Stimulated activated CD4-positive, alpha-beta T cell treated with anti-CD3 and anti-CD28 coated beads, Interleukin-12 subunit alpha, Interleukin-12 subunit beta, amount 100 ng/mL, for 4 hours (primary cell): Measurements from ENCODE around the gene NID2.

Experiments
- DNase-seq: peaks from one replicate; pipeline ENCODE4 v3.0.0-alpha.2; 2020

The NID2 gene

DNA sequence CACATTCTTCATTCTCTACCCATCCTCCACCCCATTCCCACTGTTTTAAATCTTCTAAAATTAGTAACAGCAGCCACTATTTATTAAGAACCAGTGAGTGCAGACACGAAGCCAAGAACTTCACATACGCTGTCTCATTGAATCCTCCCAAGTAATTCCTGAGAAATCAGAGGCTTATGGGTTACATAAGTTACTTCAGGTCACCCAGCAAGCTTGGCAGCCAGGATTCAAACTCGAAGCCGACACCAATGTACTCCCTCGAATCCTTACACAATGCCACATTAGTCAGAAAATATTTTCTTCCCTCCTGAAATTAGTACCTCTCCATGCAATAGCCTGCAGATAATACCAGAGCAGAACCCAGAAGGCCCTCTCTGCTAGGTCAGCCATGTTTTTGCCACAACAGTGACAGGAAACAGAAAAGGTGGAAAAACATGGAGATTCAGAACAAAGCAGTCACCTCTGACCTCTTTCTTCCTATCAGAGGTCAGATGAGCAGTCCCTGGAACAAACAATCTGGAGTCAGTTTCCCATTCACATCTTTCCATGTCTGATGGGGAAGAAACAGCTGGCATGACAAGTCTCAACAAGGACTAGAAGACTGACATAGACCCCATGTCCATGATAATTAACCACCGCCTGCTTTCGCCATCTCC is 16.4 kb downstream of the NID2 start:
- no peak for DNase-seq

- no peak for DNase-seq
Observed at GRCh38 chr14:52051871-52052270, 17.0 kb downstream of the NID2 start.

- no peak for DNase-seq
Observed at GRCh38 chr14:52051251-52051650, 17.6 kb downstream of the NID2 start.

DNA sequence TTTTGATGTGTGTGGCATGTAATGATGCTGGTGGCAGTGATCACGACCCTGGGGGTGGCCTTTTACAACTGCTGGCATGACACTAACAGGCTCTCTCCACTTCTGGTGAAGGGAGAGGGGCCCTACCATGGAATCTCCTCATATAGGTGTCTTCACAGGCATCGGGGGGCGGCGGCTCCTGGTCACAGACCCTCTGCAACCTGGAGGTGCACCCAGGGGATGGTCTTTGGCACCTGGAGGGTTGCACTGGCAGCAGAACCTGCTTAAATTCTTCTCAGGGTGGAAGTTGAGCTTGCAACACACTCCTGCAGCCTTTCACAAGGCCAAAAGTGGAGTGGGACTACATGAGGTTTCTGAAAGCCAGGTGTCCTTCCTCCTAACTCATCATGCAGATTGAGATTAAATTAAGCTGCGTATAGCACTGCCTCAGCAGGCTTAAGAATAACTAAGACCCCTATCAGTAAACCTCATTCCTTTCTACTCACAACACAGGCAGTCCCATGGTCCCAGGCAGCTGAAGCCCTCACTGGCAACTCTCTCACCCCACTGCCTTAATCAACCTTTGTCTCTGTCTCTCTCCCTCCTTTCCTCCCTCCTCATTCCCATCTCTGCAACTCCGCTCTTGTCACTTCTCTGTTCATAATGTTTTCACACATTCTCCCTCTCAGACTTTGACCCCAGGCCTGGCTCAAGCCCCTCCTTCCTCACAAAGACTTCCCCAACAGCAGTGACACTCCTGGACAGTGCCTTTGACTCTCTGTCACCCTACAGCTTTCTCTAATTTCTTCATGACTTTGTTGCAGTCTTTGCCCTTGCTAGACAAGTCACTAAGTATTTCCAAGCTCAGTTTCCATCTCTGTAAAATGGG is 18.9 kb downstream of the NID2 start:
- DNase-seq: no peak

- DNase-seq: no peak
Observed at GRCh38 chr14:52049271-52049670, 19.6 kb downstream of the NID2 start.

GRCh38 chr14:52048641-52049204 is 20.1 kb downstream of the NID2 start:
- no peak for DNase-seq

DNA sequence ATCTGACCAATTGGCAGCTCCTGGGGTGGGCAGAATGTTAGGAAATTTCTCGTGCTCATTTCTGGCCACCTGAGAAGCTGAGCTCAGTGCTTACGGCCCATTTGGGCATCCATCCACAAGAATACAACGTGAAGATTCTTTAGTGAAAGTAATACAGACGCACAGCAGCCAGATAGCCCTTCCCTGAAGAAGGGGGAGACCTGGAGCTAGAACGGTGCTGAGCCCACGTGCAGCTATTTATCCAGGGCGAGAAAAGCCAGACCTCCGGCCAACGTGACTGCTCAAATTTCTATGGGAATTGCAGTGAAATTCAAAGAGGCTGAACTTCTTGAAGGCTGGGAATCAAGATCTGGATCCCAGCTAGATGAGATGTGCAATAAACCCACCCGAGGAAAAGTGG is 20.7 kb downstream of the NID2 start:
- no peak for DNase-seq

DNA sequence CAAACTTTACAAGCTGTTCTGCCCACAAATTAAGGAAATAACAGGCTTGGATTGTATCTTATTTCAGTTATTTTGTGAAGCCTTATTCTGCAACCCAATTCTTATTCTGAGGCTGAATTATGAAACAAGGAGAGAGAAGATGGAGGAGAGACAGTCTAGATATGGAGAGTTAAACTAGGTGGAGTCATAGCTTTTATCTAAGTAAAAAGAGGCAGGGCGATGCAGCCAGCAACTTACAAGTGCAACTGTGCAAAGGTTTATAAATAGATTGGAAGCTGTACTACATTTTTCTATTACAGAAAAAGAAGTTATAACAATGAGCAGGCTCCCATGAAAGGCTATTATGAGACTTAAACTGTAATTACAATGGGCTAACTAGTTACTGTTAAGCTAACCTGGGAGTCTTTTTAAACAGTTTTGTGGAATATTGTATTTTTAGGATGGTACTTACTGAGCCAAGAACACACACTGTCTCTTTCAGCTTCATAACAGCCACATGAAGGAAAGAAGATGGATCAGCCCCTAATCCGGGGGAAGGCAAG is 22.4 kb downstream of the NID2 start:
- no peak for DNase-seq

- no peak for DNase-seq
Observed at GRCh38 chr14:52044791-52045522, 23.9 kb downstream of the NID2 start.

GRCh38 chr14:52043690-52044089 is 25.2 kb downstream of the NID2 start:
- DNase-seq: peak; percentile 34

DNA sequence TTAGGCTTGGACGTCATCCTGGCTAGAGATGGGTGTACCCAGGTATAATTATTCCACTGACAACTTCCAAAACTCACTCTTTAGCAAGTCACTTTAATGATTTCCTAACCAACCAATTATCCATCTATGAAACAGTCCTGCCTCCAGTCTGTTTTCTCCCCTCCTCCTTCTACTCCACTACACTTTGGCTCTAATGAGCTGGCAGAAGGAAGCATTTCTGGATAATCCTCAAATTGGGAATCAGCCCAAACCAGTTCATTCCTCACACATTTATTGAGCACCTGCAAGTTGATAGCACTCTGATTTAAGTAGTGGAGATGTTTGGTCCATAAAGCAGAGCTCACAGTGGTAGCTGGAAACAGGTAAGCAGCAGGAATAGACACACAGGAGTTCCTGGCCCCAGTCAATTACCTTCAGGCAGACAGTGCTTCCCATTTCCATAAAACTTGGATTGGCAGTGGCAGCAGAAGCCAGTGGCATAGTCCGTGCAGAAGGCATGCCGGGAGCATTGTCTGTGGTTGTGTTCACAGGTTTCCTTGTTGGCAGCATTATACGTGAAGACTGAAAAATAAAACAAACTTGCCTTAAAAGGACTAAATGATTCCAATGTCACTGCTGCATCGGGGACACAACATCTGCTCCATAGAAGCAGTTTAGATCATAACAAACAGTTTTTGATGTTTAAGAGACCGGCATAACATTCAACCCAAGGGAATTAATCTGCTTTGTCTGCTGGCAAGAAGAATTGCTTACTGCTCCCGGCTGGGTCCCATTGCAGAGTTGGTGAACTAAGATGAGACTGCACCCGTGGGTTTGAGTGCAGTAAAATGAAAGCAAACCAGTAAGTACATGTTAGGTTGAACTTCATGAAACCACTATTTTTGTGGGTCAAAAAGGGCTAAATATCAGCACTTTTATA is 26.2 kb downstream of the NID2 start:
- DNase-seq: no peak

- DNase-seq: no peak
Observed at GRCh38 chr14:52040598-52040997, 28.3 kb downstream of the NID2 start.

- DNase-seq: no peak
Observed at GRCh38 chr14:52039124-52039815, 29.6 kb downstream of the NID2 start.

- DNase-seq: no peak
Observed at GRCh38 chr14:52033101-52033642, 35.7 kb downstream of the NID2 start.

DNA sequence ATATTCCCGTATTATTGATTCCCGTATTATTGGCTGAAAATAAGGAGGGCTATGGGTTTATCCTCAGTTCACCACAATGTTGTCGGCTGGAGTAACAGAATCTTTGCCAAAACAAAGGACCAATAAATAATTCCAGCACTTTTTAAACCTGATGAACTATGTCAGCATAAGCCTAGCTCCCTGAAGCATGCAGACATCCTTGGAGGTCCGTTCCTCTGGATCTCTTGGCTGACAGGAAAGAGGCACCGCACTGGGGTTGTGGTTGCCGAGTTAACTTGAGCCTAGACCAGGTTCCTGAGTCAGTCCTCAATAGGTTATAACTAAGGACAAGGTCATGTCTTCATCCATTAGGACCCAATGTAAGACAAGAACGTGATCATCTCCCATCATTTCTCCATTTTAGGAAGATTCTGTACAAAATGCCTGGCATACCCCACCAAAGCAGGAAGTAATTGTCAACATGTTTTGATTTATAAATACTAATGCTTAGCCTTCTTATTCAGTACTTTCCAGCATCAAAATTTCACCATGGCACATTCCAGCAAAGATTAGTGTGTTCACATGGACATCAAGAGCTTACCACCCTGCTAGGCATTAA is 36.6 kb downstream of the NID2 start:
- DNase-seq: no peak

GRCh38 chr14:52031781-52032180 is 37.1 kb downstream of the NID2 start:
- no peak for DNase-seq

GRCh38 chr14:52029881-52030280 is 39.0 kb downstream of the NID2 start:
- DNase-seq: no peak

GRCh38 chr14:52026901-52027300 is 42.0 kb downstream of the NID2 start:
- no peak for DNase-seq

DNA sequence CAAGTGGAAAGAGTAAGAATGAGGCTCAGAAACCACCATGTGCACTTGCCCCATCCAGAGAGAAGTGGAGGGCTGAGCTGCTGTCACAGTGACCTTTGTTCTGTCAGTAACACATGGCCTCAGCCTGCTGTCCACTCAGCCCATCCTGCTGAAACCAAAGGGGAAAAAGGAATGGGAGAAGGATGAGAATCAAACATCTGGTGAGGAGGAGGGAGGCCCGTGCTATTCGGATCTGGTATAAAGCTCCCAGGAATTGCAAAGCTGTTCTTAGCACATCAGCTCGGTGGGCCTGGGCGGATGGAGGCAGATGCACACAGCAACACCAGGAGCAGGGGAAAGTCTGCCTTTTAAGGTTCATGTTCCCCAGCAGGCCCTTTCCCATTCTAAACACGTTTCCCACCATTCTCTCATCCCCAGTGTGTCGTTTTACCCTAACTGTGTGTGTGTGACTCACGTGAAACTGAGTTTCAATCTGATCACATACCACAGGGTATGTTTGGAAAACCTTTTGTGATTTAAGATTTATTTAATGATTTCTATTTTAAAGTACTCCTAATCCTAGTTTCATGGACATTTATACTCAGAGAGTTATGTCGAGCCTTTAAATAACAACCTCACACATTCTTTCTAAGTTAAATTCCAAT is 42.7 kb downstream of the NID2 start:
- DNase-seq: no peak

DNA sequence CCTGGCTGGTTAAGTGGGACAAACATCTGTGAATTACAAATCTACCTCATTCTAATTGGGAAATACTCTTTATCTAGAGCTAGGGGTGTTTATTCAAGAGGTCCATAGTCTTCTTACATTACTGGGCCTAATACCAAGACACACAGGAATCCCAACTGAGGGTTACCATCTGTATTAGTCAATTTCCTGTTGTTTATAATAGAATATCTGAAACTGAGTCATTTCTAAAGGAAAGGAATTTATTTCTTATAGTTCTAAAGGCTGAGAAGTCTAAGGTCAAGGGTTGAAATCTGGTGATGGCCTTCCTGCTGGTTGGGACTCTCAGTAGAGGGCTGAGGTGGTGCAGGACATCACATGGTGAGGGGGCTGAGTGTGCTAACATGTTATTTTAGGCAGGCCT is 43.5 kb downstream of the NID2 start:
- DNase-seq: no peak
